IPS-20b (cell line): ENCODE results near the gene C4orf54.

ENCODE experiments used
- H3K27ac ChIP-seq: one replicate; pipeline ENCODE4 v1.5.1; 2013; ENCODE audit warnings: low read length
- H3K27me3 ChIP-seq: 2 replicates; pipeline ENCODE4 v1.6.1; 2013; ENCODE audit warnings: mild to moderate bottlenecking, low read length, inconsistent platforms; ENCODE audit not compliant: insufficient read depth
- H3K36me3 ChIP-seq: 2 replicates; pipeline ENCODE4 v1.6.1; 2013; ENCODE audit warnings: low read depth, mild to moderate bottlenecking, inconsistent platforms, low read length, moderate library complexity; ENCODE audit not compliant: insufficient read depth
- H3K4me1 ChIP-seq: 2 replicates; pipeline ENCODE4 v1.6.1; 2013; ENCODE audit warnings: mild to moderate bottlenecking, control low read depth, inconsistent platforms, low read length, moderate library complexity; ENCODE audit not compliant: insufficient read depth
- H3K4me3 ChIP-seq: 2 replicates; pipeline ENCODE4 v1.5.1; 2013; ENCODE audit warnings: mild to moderate bottlenecking, low read length, inconsistent platforms
- H3K9ac ChIP-seq: 2 replicates; pipeline ENCODE4 v1.6.1; 2013; ENCODE audit warnings: low read depth, mild to moderate bottlenecking, inconsistent platforms, low read length, moderate library complexity
- H3K9me3 ChIP-seq: 2 replicates; pipeline ENCODE4 v1.6.1; 2013; ENCODE audit warnings: mild to moderate bottlenecking, low read depth, low read length, inconsistent platforms; ENCODE audit not compliant: insufficient read depth

Gene C4orf54

DNA sequence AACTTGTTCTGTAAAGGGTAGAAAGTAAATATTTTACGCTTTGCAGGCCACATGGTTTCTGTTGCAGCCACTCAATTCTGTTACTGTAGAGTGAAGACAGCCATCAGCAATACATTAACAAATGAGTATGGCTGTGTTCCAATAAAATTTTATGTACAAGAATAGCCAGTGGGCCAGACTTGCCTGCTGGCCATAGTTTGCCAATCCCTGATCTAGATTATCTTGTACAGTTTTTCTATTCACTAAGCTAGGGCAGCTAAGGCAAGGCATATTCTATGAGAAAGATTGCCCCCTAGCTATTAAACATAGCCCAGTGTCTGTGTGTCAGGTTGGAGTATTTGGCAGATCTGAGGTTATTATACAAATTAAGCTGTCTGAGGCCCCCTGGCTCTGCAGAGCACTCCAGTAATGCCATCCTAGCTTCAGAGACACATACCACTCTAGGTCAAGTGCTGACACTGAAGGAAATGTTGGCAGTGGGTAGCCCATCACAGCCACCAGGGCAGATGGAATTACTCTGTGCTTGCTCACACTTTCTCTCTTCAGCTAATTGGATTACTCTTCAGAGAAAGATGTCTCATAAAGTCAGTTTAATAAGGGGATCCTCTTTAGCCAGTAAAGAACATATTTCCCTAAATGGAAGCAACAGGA, 42.3 kb downstream of the C4orf54 start:
- no peaks in the 10 kb centered on the region for H3K9me3 ChIP-seq
- H3K27ac ChIP-seq = no peak overlapping the region
- no peaks in the 10 kb centered on the region for H3K36me3 ChIP-seq
- no peak overlapping the region for H3K4me3 ChIP-seq
- H3K27me3 ChIP-seq = no peaks in the 10 kb centered on the region
- H3K9ac ChIP-seq = no peak overlapping the region
- H3K4me1 ChIP-seq = no peaks in the 10 kb centered on the region

DNA sequence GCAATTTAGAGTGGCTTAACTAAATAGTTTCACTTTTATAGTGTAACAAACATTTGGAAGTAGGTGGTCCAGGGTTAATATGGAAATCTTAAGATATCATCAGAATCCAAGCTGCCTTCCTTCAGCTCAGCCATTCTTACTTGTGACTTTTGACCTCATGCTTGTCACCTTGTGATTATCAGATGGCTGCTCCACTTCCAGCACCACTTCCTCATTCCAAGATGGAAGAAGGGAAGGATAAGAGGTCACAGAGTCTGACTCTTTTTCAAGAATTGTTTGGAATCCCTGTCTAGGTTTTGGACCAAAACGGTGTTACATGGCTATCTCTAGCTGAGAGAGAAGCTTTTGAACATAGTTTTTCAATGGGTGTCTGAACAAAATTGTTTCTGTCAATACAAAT, 43.1 kb downstream of the C4orf54 start:
- no peaks in the 10 kb centered on the region for H3K36me3 ChIP-seq
- H3K9me3 ChIP-seq = no peaks in the 10 kb centered on the region
- no peak overlapping the region for H3K4me3 ChIP-seq
- H3K27ac ChIP-seq = no peak overlapping the region
- H3K27me3 ChIP-seq = no peaks in the 10 kb centered on the region
- no peak overlapping the region for H3K9ac ChIP-seq
- no peaks in the 10 kb centered on the region for H3K4me1 ChIP-seq

DNA sequence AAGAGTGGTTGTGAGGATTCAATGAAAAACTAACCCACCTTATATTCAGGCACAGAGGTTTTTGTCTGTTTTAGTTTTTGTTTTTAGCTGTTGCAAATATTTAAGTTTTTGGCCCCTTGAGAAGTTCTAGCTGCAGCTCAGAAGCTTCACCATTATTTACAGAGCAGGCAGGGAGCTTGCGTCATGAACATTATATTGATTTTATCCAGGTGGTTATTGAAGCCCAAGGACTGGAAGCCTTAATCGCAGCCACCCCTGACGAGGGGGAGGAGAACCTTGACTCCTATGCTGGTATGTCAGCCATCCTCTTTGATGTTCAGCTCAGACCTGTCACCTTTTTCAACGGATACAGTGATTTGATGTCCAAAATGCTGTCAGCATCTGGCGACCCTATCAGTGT, 44.9 kb downstream of the C4orf54 start:
- no peaks in the 10 kb centered on the region for H3K36me3 ChIP-seq
- no peak overlapping the region for H3K9ac ChIP-seq
- H3K4me3 ChIP-seq = no peak overlapping the region
- H3K27ac ChIP-seq = no peak overlapping the region
- no peaks in the 10 kb centered on the region for H3K9me3 ChIP-seq
- no peaks in the 10 kb centered on the region for H3K4me1 ChIP-seq
- H3K27me3 ChIP-seq = no peaks in the 10 kb centered on the region

DNA sequence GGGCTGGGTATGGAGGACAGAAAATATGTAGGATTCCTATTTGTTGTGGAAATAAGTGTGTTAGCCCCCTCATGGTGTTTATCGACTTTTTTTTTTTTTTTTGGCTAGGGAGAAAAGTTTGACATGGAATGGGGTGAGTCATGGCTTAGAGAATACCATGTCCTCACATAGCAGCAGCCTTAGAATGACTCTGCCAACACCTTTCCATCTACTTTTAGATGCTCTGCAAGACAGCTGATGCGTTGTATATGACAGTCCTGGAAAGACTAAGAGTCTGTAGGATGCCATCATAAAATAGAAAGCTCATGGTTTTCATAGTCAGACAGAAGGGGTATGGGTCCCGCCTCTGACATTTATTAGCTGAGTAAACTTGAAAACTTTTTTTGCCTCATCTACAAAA, 45.3 kb downstream of the C4orf54 start:
- H3K27ac ChIP-seq = no peak overlapping the region
- no peaks in the 10 kb centered on the region for H3K36me3 ChIP-seq
- no peaks in the 10 kb centered on the region for H3K4me1 ChIP-seq
- no peak overlapping the region for H3K4me3 ChIP-seq
- no peak overlapping the region for H3K9ac ChIP-seq
- no peaks in the 10 kb centered on the region for H3K9me3 ChIP-seq
- no peaks in the 10 kb centered on the region for H3K27me3 ChIP-seq

DNA sequence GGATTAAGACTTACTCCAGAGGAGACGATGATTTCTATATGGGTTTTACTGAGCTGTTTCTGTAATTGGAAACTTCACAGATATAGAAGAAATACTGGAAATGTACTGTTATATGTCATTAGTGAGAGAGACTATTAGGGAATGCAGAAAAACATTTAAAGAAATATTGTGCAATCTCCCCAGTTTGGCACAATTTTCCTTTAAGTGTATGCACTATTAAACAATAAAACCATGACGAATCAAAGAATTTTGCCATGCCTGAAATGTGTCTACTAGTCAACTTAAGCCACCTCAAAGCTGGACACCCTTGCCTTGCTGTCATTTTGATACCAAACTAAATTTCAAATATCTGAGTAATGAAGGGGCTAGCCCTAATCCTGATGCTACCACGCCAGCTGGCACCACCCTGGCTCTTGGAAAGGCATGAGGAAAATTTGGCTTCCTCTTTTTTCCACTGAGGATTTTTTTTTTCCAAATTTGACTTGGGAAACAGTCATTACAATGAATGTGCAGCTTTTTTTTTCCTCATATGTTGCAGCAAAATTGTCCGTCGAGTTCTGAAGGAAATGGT, 46.9 kb downstream of the C4orf54 start:
- H3K4me1 ChIP-seq = no peaks in the 10 kb centered on the region
- no peak overlapping the region for H3K27ac ChIP-seq
- no peaks in the 10 kb centered on the region for H3K9me3 ChIP-seq
- no peak overlapping the region for H3K9ac ChIP-seq
- no peaks in the 10 kb centered on the region for H3K27me3 ChIP-seq
- no peak overlapping the region for H3K4me3 ChIP-seq
- no peaks in the 10 kb centered on the region for H3K36me3 ChIP-seq

DNA sequence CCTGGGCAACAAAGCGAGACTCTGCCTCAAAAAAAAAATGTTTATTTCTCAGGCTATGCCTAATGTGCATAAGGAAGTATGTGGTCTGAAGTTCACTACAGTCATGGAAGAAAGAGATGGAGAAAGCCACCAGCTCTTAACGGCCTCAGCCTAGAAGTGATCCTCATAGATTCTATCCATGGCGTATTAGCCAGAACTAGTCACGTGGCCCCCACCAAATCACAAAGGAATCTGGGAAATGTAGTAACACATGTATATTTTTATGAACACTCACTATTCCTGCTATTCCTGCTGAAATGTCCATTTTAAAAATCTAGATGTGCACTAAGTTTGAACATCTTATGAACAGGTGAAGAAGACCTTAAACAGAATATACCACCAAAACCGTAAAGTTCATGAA, 49.2 kb downstream of the C4orf54 start:
- H3K9ac ChIP-seq = no peak overlapping the region
- H3K27me3 ChIP-seq = no peaks in the 10 kb centered on the region
- no peaks in the 10 kb centered on the region for H3K36me3 ChIP-seq
- no peaks in the 10 kb centered on the region for H3K9me3 ChIP-seq
- H3K4me1 ChIP-seq = no peaks in the 10 kb centered on the region
- no peak overlapping the region for H3K4me3 ChIP-seq
- no peak overlapping the region for H3K27ac ChIP-seq
